ENCODE data around the gene CALCOCO1. TPM values are rescaled to one million over a fixed set of nuclear protein-coding genes. Genes with fewer than 3 reads are reported as not detected.

The CALCOCO1 gene
- polyA plus RNA-seq, 3 donors, result 60.1 to 238 (median 69.6) TPM

GRCh38 chr12:53660041-53660440, 67.2 kb downstream of the CALCOCO1 start:
- Histone ChIP-seq H3K4me2 (replicated peaks; ENCODE audit: extremely low read depth, low read length, poor library complexity, severe bottlenecking) (no peak overlapping the region), H3K27me3 (ENCODE audit: control insufficient read depth in 2 of 2, insufficient read depth in 2 of 2, low read length in 2 of 2) (no peaks in the 10 kb centered on the region), H2AFZ (ENCODE audit: insufficient read depth, low read depth, low read length, poor library complexity, severe bottlenecking) (no peak overlapping the region), H3K9ac (ENCODE audit: insufficient read depth, low read length, poor library complexity, severe bottlenecking) (no peak overlapping the region), H3K79me2 (ENCODE audit: insufficient read depth, low read length) (no peaks in the 10 kb centered on the region), H3K4me3 (replicated peaks in 1 of 3; ENCODE audit: low read depth in 2 of 3, low read length in 3 of 3) (no peak overlapping the region), H3K9me3 (replicated peaks in 1 of 2; ENCODE audit: control insufficient read depth in 1 of 2, insufficient read depth in 1 of 2, low read length in 2 of 2) (no peaks in the 10 kb centered on the region), H3K27ac (ENCODE audit: low read depth in 1 of 2, low read length in 2 of 2) (no peak overlapping the region), H4K20me1 (ENCODE audit: insufficient read depth, low read length) (peaks cover 6% of the 10 kb centered on the region), H3K36me3 (replicated peaks in 1 of 2; ENCODE audit: control insufficient read depth in 1 of 2, insufficient read depth in 2 of 2, low read length in 2 of 2) (peaks cover 18 to 31% of the 10 kb centered on the region in 2 donors), H3K4me1 (ENCODE audit: control insufficient read depth in 1 of 2, insufficient read depth in 2 of 2, low read length in 2 of 2) (no peaks in the 10 kb centered on the region)
- peaks cover 0 to 2% (median 0%) of the 10 kb centered on the region in 7 donors for H3K9me3 Mint-ChIP-seq
- peak overlapping the region in 1 of 7 donors; percentile 50 for H3K27ac Mint-ChIP-seq
- WGBS (ENCODE audit: insufficient coverage), result no CpG with 5 or more reads among the region's 5 CpGs
- no peak for DNase-seq
- intact Hi-C loops (cut with micrococcal nuclease), result no loop called here
- TF ChIP-seq, protein P1, sequence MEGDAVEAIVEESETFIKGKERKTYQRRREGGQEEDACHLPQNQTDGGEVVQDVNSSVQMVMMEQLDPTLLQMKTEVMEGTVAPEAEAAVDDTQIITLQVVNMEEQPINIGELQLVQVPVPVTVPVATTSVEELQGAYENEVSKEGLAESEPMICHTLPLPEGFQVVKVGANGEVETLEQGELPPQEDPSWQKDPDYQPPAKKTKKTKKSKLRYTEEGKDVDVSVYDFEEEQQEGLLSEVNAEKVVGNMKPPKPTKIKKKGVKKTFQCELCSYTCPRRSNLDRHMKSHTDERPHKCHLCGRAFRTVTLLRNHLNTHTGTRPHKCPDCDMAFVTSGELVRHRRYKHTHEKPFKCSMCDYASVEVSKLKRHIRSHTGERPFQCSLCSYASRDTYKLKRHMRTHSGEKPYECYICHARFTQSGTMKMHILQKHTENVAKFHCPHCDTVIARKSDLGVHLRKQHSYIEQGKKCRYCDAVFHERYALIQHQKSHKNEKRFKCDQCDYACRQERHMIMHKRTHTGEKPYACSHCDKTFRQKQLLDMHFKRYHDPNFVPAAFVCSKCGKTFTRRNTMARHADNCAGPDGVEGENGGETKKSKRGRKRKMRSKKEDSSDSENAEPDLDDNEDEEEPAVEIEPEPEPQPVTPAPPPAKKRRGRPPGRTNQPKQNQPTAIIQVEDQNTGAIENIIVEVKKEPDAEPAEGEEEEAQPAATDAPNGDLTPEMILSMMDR (IDR thresholded peaks at IDR 0.05), result no peak
- H3K36me3 Mint-ChIP-seq, result peaks cover 22 to 47% of the 10 kb centered on the region in 2 donors
- H3K4me1 Mint-ChIP-seq, result no peaks in the 10 kb centered on the region
- H3K4me3 Mint-ChIP-seq, result no peak overlapping the region
- H3K27me3 Mint-ChIP-seq (ENCODE audit: low read depth in 3 of 3), result no peaks in the 10 kb centered on the region

DNA sequence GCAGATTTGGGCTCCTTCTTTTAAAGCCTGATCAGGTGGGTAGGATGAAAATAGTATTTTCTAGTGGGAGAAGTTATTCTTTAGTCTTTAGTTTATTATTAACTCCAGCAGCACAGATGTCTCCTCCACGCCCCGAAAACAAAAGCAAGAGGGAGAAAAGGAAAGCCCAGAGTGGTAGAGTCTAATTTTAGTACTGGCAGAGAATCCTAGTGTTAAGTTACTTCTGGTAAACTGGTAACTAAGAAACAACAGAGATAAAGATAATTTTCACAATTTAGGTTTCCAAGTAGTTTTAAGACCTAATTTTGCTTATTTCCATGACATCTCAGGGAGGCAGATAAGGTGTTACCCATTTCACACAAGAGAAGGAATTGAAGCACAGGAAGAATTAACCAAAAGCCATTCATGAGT, 67.7 kb downstream of the CALCOCO1 start:
- TF ChIP-seq, protein P1 (IDR thresholded peaks at IDR 0.05), result no peak
- no peaks in the 10 kb centered on the region for H3K27me3 Mint-ChIP-seq (ENCODE audit: low read depth in 3 of 3)
- no peak overlapping the region for H3K4me3 Mint-ChIP-seq
- peaks cover 0 to 2% (median 0%) of the 10 kb centered on the region in 7 donors for H3K9me3 Mint-ChIP-seq
- no peaks in the 10 kb centered on the region for H3K79me2 ChIP-seq (ENCODE audit: insufficient read depth, low read length)
- no CpG with 5 or more reads among the region's 2 CpGs for WGBS (ENCODE audit: insufficient coverage)
- H3K27ac ChIP-seq (ENCODE audit: low read depth in 1 of 2, low read length in 2 of 2), result no peak overlapping the region
- DNase-seq, result no peak
- H3K4me2 ChIP-seq (replicated peaks; ENCODE audit: extremely low read depth, low read length, poor library complexity, severe bottlenecking), result no peak overlapping the region
- H3K4me1 ChIP-seq (ENCODE audit: control insufficient read depth in 1 of 2, insufficient read depth in 2 of 2, low read length in 2 of 2), result no peaks in the 10 kb centered on the region
- no peaks in the 10 kb centered on the region for H3K9me3 ChIP-seq (replicated peaks in 1 of 2; ENCODE audit: control insufficient read depth in 1 of 2, insufficient read depth in 1 of 2, low read length in 2 of 2)
- H3K27ac Mint-ChIP-seq, result no peak overlapping the region
- peaks cover 17 to 42% of the 10 kb centered on the region in 2 donors for H3K36me3 Mint-ChIP-seq
- no peaks in the 10 kb centered on the region for H3K4me1 Mint-ChIP-seq
- no peak overlapping the region for H2AFZ ChIP-seq (ENCODE audit: insufficient read depth, low read depth, low read length, poor library complexity, severe bottlenecking)
- no peak overlapping the region for H3K4me3 ChIP-seq (replicated peaks in 1 of 3; ENCODE audit: low read depth in 2 of 3, low read length in 3 of 3)
- H3K9ac ChIP-seq (ENCODE audit: insufficient read depth, low read length, poor library complexity, severe bottlenecking), result no peak overlapping the region
- H4K20me1 ChIP-seq (ENCODE audit: insufficient read depth, low read length), result peaks cover 1% of the 10 kb centered on the region
- H3K27me3 ChIP-seq (ENCODE audit: control insufficient read depth in 2 of 2, insufficient read depth in 2 of 2, low read length in 2 of 2), result no peaks in the 10 kb centered on the region
- intact Hi-C loops (cut with micrococcal nuclease), result no loop called here
- peaks cover 14 to 26% of the 10 kb centered on the region in 2 donors for H3K36me3 ChIP-seq (replicated peaks in 1 of 2; ENCODE audit: control insufficient read depth in 1 of 2, insufficient read depth in 2 of 2, low read length in 2 of 2)
